Erythroblast (primary cell): Measurements from ENCODE around the gene TMEM131L.

Experiments used
- GATA1 ChIP-seq: IDR thresholded peaks from 2 replicates; pipeline ENCODE4 v1.6.1; 2011; ENCODE audit warnings: low read depth, mild to moderate bottlenecking, control low read depth, low read length, moderate library complexity
- POLR2A ChIP-seq: IDR thresholded peaks from 2 replicates; pipeline ENCODE4 v1.6.1; 2011; ENCODE audit warnings: mild to moderate bottlenecking, low read length

DNA sequence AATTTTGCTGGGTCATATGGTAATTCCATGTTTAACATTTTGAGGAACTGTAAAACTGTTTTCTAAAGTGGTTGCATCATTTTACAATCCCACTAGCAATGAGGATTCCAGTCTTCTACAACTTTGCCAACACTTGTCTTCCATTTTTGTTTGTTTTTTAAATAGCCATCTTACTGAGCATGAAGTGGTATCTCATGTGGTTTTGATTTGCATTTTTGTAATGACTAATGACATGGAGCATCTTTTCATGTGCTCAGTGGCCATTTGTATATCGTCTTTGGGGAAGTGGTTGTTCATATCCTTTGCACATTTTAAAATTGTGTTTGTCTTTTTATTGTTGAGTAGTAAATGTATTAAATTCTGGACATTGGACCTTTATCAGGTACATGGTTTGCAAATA is 94.7 kb downstream of the TMEM131L start:
- TF ChIP-seq POLR2A = no peak
- no peak for TF ChIP-seq GATA1
